ENCODE data around the gene CNTNAP2. TPM values are rescaled to one million over a fixed set of nuclear protein-coding genes. Genes with fewer than 3 reads are reported as not detected.

Gene CNTNAP2
- total and polyA plus RNA-seq, 9 of the 15 experiments (the other 6 are each of a cell fraction or from before 2014, with no cell fraction given), result 0.04 to 0.62 (median 0.09) TPM; not detected in 4

GRCh38 chr7:148116195-148116594, 1999.6 kb downstream of the CNTNAP2 start:
- Histone ChIP-seq H3K27ac (ENCODE audit: extremely low read depth, low read depth, low read length) (no peak overlapping the region), H3K36me3 (ENCODE audit: control insufficient read depth, insufficient read depth, low read length) (no peaks in the 10 kb centered on the region), H4K20me1 (replicated peaks; ENCODE audit: control insufficient read depth, insufficient read depth, low read length) (no peaks in the 10 kb centered on the region), H3K9me1 (ENCODE audit: control insufficient read depth, insufficient read depth, low read length) (no peaks in the 10 kb centered on the region), H3K4me1 (replicated peaks in 1 of 2; ENCODE audit: control insufficient read depth in 2 of 2, insufficient read depth in 2 of 2, low read length in 2 of 2) (no peaks in the 10 kb centered on the region), H2AFZ (ENCODE audit: low read depth, low read length) (no peak overlapping the region), H3K27me3 (ENCODE audit: control insufficient read depth in 2 of 2, insufficient read depth in 2 of 2, low read length in 2 of 2) (no peaks in the 10 kb centered on the region; a peak in 1 of 5 replicates), H3K4me3 (no peak overlapping the region), H3K4me2 (ENCODE audit: insufficient read depth, low read length) (no peak overlapping the region), H3K9ac (ENCODE audit: insufficient read depth in 1 of 2, low read depth in 2 of 2, low read length in 2 of 2) (no peak overlapping the region), H3K9me3 (replicated peaks; ENCODE audit: control insufficient read depth, insufficient read depth, low read depth, low read length) (no peaks in the 10 kb centered on the region), H3K79me2 (ENCODE audit: control insufficient read depth, insufficient read depth, low read length) (no peaks in the 10 kb centered on the region)
- POLR2A ChIA-PET, result no interaction called here
- DNase-seq (ENCODE audit: extremely low read depth in 1 of 4, low spot score in 3 of 4), result no peak
- no peak for FAIRE-seq
- intact Hi-C loops (cut with micrococcal nuclease), result no loop called here
- CTCF ChIA-PET (ENCODE audit: low intra/inter-chr PET ratio), result no interaction called here
- TF ChIP-seq FIP1L1 (IDR thresholded peaks at IDR 0.05; ENCODE audit: low read depth, low read length, poor library complexity, severe bottlenecking), result no peak
- no peak for TF ChIP-seq RHOXF2B (CRISPR knock-in tag; conservative IDR thresholded peaks at IDR 0.05)
- TF ChIP-seq, protein P1, sequence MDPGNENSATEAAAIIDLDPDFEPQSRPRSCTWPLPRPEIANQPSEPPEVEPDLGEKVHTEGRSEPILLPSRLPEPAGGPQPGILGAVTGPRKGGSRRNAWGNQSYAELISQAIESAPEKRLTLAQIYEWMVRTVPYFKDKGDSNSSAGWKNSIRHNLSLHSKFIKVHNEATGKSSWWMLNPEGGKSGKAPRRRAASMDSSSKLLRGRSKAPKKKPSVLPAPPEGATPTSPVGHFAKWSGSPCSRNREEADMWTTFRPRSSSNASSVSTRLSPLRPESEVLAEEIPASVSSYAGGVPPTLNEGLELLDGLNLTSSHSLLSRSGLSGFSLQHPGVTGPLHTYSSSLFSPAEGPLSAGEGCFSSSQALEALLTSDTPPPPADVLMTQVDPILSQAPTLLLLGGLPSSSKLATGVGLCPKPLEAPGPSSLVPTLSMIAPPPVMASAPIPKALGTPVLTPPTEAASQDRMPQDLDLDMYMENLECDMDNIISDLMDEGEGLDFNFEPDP (CRISPR knock-in tag; IDR thresholded peaks at IDR 0.05), result no peak
- no TSS peak for BruUV-seq (replicated peaks)
- 3% methylated on average over 5 of the region's 5 CpGs for WGBS (ENCODE audit: insufficient coverage, low coverage, missing lambda C conversion rate)
- in situ Hi-C loops (cut with MboI), result no loop called here
- ATAC-seq, result no peak

- POLR2A ChIA-PET, result interaction anchor here (0.6 kb wide), 1 partner anchor 1341 kb away, joined by 3 read pairs; no protein-coding TSS in a partner anchor
- no peak for TF ChIP-seq KDM4B (IDR thresholded peaks at IDR 0.05; ENCODE audit: borderline replicate concordance in 2 of 2, low read depth in 1 of 2)
- TF ChIP-seq IRF1 (CRISPR knock-in tag; IDR thresholded peaks at IDR 0.05; ENCODE audit: borderline replicate concordance), result no peak
- TF ChIP-seq BRD9 (IDR thresholded peaks at IDR 0.05; ENCODE audit: low read depth, partially characterized antibody), result no peak
- no peak for TF ChIP-seq ZNF217 (CRISPR knock-in tag; IDR thresholded peaks at IDR 0.05)
- TF ChIP-seq TAF9B (IDR thresholded peaks at IDR 0.05; ENCODE audit: partially characterized antibody), result no peak
- no peak for TF ChIP-seq JUN (IDR thresholded peaks at IDR 0.05; ENCODE audit: borderline replicate concordance, low read depth, low read length)
- TF ChIP-seq JUN (CRISPR knock-in tag; IDR thresholded peaks at IDR 0.05; ENCODE audit: borderline replicate concordance), result no peak
- no peak for TF ChIP-seq ARID1B (IDR thresholded peaks at IDR 0.05)
- BruUV-seq (replicated peaks), result no TSS peak
- FAIRE-seq (no peak), ATAC-seq (no peak), DNase-seq (ENCODE audit: extremely low read depth in 1 of 4, low spot score in 3 of 4) (no peak)
- H3K9me1 ChIP-seq (ENCODE audit: control insufficient read depth, insufficient read depth, low read length), result no peaks in the 10 kb centered on the region
- H2AFZ ChIP-seq (ENCODE audit: low read depth, low read length), result no peak overlapping the region
- H3K36me3 ChIP-seq (ENCODE audit: control insufficient read depth, insufficient read depth, low read length), result no peaks in the 10 kb centered on the region
- no peaks in the 10 kb centered on the region for H3K4me1 ChIP-seq (replicated peaks in 1 of 2; ENCODE audit: control insufficient read depth in 2 of 2, insufficient read depth in 2 of 2, low read length in 2 of 2)
- no peak overlapping the region for H3K4me3 ChIP-seq
- in situ Hi-C loops (cut with MboI), result no loop called here
- no peak overlapping the region for H3K9ac ChIP-seq (ENCODE audit: insufficient read depth in 1 of 2, low read depth in 2 of 2, low read length in 2 of 2)
- no peaks in the 10 kb centered on the region for H3K9me3 ChIP-seq (replicated peaks; ENCODE audit: control insufficient read depth, insufficient read depth, low read depth, low read length)
- 0% methylated on average over 4 of the region's 4 CpGs for WGBS (ENCODE audit: insufficient coverage, low coverage, missing lambda C conversion rate)
- H3K79me2 ChIP-seq (ENCODE audit: control insufficient read depth, insufficient read depth, low read length), result no peaks in the 10 kb centered on the region
- CTCF ChIA-PET (ENCODE audit: low intra/inter-chr PET ratio), result no interaction called here
- H3K27ac ChIP-seq (ENCODE audit: extremely low read depth, low read depth, low read length), result no peak overlapping the region
- H3K4me2 ChIP-seq (ENCODE audit: insufficient read depth, low read length), result no peak overlapping the region
- H3K27me3 ChIP-seq (ENCODE audit: control insufficient read depth in 2 of 2, insufficient read depth in 2 of 2, low read length in 2 of 2), result no peaks in the 10 kb centered on the region; a peak in 1 of 5 replicates
- intact Hi-C loops (cut with micrococcal nuclease), result no loop called here
- H4K20me1 ChIP-seq (replicated peaks; ENCODE audit: control insufficient read depth, insufficient read depth, low read length), result no peaks in the 10 kb centered on the region
These were observed 2000.3 kb downstream of the CNTNAP2 start for GRCh38 chr7:148116829-148117403.
